Fibroblast of lung (primary cell): ENCODE data around the gene RPL10. TPM values are rescaled to one million over a fixed set of nuclear protein-coding genes. Genes with fewer than 3 reads are reported as not detected.

ENCODE experiments used
- DNase-seq, 2 donors: peaks; one replicate each; pipeline versions ENCODE4 v3.0.0 to v3.0.0-alpha.2; 2010; ENCODE audit warnings: low read depth in 2 of 2
- H2AFZ ChIP-seq: 2 replicates; pipeline ENCODE4 v1.5.1; 2012; ENCODE audit warnings: low read length, control low read depth, inconsistent platforms
- H3K27ac ChIP-seq: 2 replicates; pipeline ENCODE4 v1.5.1; 2011; ENCODE audit warnings: low read length, control low read depth; ENCODE audit not compliant: insufficient read depth
- H3K27me3 ChIP-seq: 2 replicates; pipeline ENCODE4 v1.5.1; 2011; ENCODE audit warnings: mild to moderate bottlenecking, low read length; ENCODE audit not compliant: control insufficient read depth, insufficient read depth
- H3K36me3 ChIP-seq: 2 replicates; pipeline ENCODE4 v1.5.1; 2011; ENCODE audit warnings: low read length; ENCODE audit not compliant: control insufficient read depth, insufficient read depth
- H3K4me1 ChIP-seq: 2 replicates; pipeline ENCODE4 v1.5.1; 2011; ENCODE audit warnings: low read length; ENCODE audit not compliant: control insufficient read depth, insufficient read depth; ENCODE audit errors: extremely low read depth
- H3K4me2 ChIP-seq: 2 replicates; pipeline ENCODE4 v1.5.1; 2011; ENCODE audit warnings: low read length, control low read depth; ENCODE audit not compliant: insufficient read depth; ENCODE audit errors: extremely low read depth
- H3K4me3 ChIP-seq, 4 experiments: fragments of 200-600 bp in 1 of 4; sonication (generic) in 1 of 4; replicated peaks in 1 of 4; 2 replicates each; pipeline ENCODE4 v1.5.1; 2011 to 2016; ENCODE audit warnings: low read length in 4 of 4, low read depth in 3 of 4, mild to moderate bottlenecking in 3 of 4, control low read depth in 2 of 4, inconsistent platforms in 1 of 4, mixed read lengths in 1 of 4; ENCODE audit not compliant: insufficient read depth in 1 of 4; ENCODE audit errors: control extremely low read depth in 1 of 4
- H3K79me2 ChIP-seq: 2 replicates; pipeline ENCODE4 v1.5.1; 2012; ENCODE audit warnings: mild to moderate bottlenecking, low read length, inconsistent platforms; ENCODE audit not compliant: control insufficient read depth, insufficient read depth
- H3K9ac ChIP-seq: 2 replicates; pipeline ENCODE4 v1.5.1; 2011; ENCODE audit warnings: mild to moderate bottlenecking, low read length, control low read depth; ENCODE audit not compliant: insufficient read depth
- H3K9me3 ChIP-seq: 2 replicates; pipeline ENCODE4 v1.5.1; 2012; ENCODE audit warnings: low read depth, low read length; ENCODE audit not compliant: control insufficient read depth, insufficient read depth
- H4K20me1 ChIP-seq: 2 replicates; pipeline ENCODE4 v1.5.1; 2011; ENCODE audit warnings: low read length; ENCODE audit not compliant: control insufficient read depth, insufficient read depth; ENCODE audit errors: extremely low read depth
- CTCF ChIP-seq, 2 donors: IDR thresholded peaks in 1 of 2; conservative IDR thresholded peaks in 1 of 2; 1 replicate in 1 of 2; 2 replicates in 1 of 2; pipeline ENCODE4 v1.5.1; 2011 to 2012; ENCODE audit warnings: low read length in 2 of 2, control low read depth in 1 of 2, inconsistent platforms in 1 of 2, low read depth in 1 of 2, mild to moderate bottlenecking in 1 of 2
- EZH2 ChIP-seq: IDR thresholded peaks from 2 replicates; pipeline ENCODE4 v1.5.1; 2012; ENCODE audit warnings: low read length, control low read depth, mild to moderate bottlenecking; ENCODE audit errors: missing control alignments
- polyA plus RNA-seq, 2 donors: library from polyadenylated mRNA; depleted of rRNA in 1 of 2; stranded (reverse) in 1 of 2; unstranded in 1 of 2; fragments of >200 nt; gene quantifications; 2 replicates each; pipeline ENCODE4 v1.2.1, GENCODE V29; 2011 to 2012; ENCODE audit warnings: missing spikeins in 1 of 2
- total RNA-seq: library from RNA; depleted of rRNA; stranded (reverse); fragments of >200 nt; gene quantifications from 2 replicates; pipeline ENCODE4 v1.2.1, GENCODE V29; 2014

The RPL10 gene
- total and polyA plus RNA-seq, 2 donors (not counting 1 experiment from before 2014, with no cell fraction given) = 2,319 to 4,527 TPM

- Histone ChIP-seq H3K4me3 (no peak overlapping the region), H3K36me3 (no peaks in the 10 kb centered on the region), H3K9me3 (no peaks in the 10 kb centered on the region), H2AFZ (no peak overlapping the region), H3K27me3 (no peaks in the 10 kb centered on the region), H3K9ac (no peak overlapping the region), H4K20me1 (no peaks in the 10 kb centered on the region), H3K27ac (no peak overlapping the region), H3K79me2 (no peaks in the 10 kb centered on the region), H3K4me1 (peaks cover 2% of the 10 kb centered on the region), H3K4me2 (no peak overlapping the region)
- no peak for TF ChIP-seq CTCF (conservative IDR thresholded peaks at IDR 0.05 in 1 of 2, IDR thresholded peaks at IDR 0.05 in 1 of 2; ENCODE audit: low read depth in 1 of 2, low read length in 2 of 2)
- TF ChIP-seq EZH2 = no peak
- no peak for DNase-seq
Measured at GRCh38 chrX:154413142-154413541, 15.0 kb downstream of the RPL10 start.

GRCh38 chrX:154417157-154417556 lies 19.0 kb downstream of the RPL10 start:
- H3K4me3 ChIP-seq = no peak overlapping the region
- no peak overlapping the region for H3K27ac ChIP-seq
- peaks cover 2% of the 10 kb centered on the region for H3K4me1 ChIP-seq
- no peak for TF ChIP-seq CTCF (conservative IDR thresholded peaks at IDR 0.05 in 1 of 2, IDR thresholded peaks at IDR 0.05 in 1 of 2; ENCODE audit: low read depth in 1 of 2, low read length in 2 of 2)
- no peak for TF ChIP-seq EZH2
- peaks cover 2% of the 10 kb centered on the region for H3K36me3 ChIP-seq
- H3K9me3 ChIP-seq = no peaks in the 10 kb centered on the region
- no peaks in the 10 kb centered on the region for H3K27me3 ChIP-seq
- DNase-seq = no peak
- no peaks in the 10 kb centered on the region for H4K20me1 ChIP-seq
- no peak overlapping the region for H2AFZ ChIP-seq
- no peak overlapping the region for H3K9ac ChIP-seq
- H3K79me2 ChIP-seq = no peaks in the 10 kb centered on the region
- no peak overlapping the region for H3K4me2 ChIP-seq

- Histone ChIP-seq H3K27me3 (no peaks in the 10 kb centered on the region), H3K4me1 (no peaks in the 10 kb centered on the region), H4K20me1 (no peaks in the 10 kb centered on the region), H2AFZ (no peak overlapping the region), H3K9me3 (no peaks in the 10 kb centered on the region), H3K9ac (no peak overlapping the region), H3K27ac (no peak overlapping the region), H3K4me3 (no peak overlapping the region), H3K4me2 (no peak overlapping the region), H3K79me2 (no peaks in the 10 kb centered on the region), H3K36me3 (peaks cover 2% of the 10 kb centered on the region)
- DNase-seq = no peak
- TF ChIP-seq CTCF (conservative IDR thresholded peaks at IDR 0.05 in 1 of 2, IDR thresholded peaks at IDR 0.05 in 1 of 2; ENCODE audit: low read depth in 1 of 2, low read length in 2 of 2) (no peak), EZH2 (no peak)
Measured at GRCh38 chrX:154419189-154419588, 21.0 kb downstream of the RPL10 start.
